Peyer's patch (tissue), 4 donors: ENCODE data around the gene NPEPPS. TPM values are rescaled to one million over a fixed set of nuclear protein-coding genes. Genes with fewer than 3 reads are reported as not detected.

Experiments
- DNase-seq, 3 donors: peaks; one replicate each; pipeline ENCODE4 v3.0.0-alpha.2; 2017 to 2019
- H3K27ac ChIP-seq, 4 donors: fragments of 200-600 bp; sonication (generic); one replicate each; pipeline ENCODE4 v1.5.1; 2016 to 2019
- H3K27me3 ChIP-seq, 2 donors: fragments of 200-600 bp; sonication (generic); one replicate each; pipeline ENCODE4 v1.5.1; 2019
- H3K36me3 ChIP-seq, 3 donors: fragments of 200-600 bp; sonication (generic); one replicate each; pipeline ENCODE4 v1.5.1; 2016 to 2019
- H3K4me1 ChIP-seq, 4 donors: fragments of 200-600 bp; sonication (generic); one replicate each; pipeline ENCODE4 v1.5.1; 2016 to 2019
- H3K4me3 ChIP-seq, 4 donors: fragments of 200-600 bp; sonication (generic); 1 replicate in 3 of 4; 2 replicates in 1 of 4; pipeline ENCODE4 v1.5.1; 2016 to 2019; ENCODE audit warnings: mild to moderate bottlenecking in 1 of 4
- H3K9me3 ChIP-seq, 4 donors: fragments of 200-600 bp; sonication (generic); one replicate each; pipeline ENCODE4 v1.5.1; 2016 to 2019; ENCODE audit warnings: mild to moderate bottlenecking in 1 of 4
- CTCF ChIP-seq, 6 experiments: fragments of 450-650 bp in 4 of 6; fragments of 200-600 bp in 2 of 6; sonication (generic) in 1 of 6; IDR thresholded peaks; one replicate each; pipeline ENCODE4 v1.5.1; 2017 to 2019; ENCODE audit warnings: antibody characterized with exemption in 6 of 6, mild to moderate bottlenecking in 3 of 6, moderate library complexity in 1 of 6
- POLR2A ChIP-seq, 2 donors: fragments of 450-650 bp; IDR thresholded peaks; one replicate each; pipeline ENCODE4 v1.5.1; 2017; ENCODE audit warnings: antibody characterized with exemption in 2 of 2, mild to moderate bottlenecking in 2 of 2, moderate library complexity in 2 of 2
- total RNA-seq, 4 donors: library from RNA; depleted of rRNA; stranded (reverse); fragments of >200 nt; gene quantifications; one replicate each; pipeline ENCODE4 v1.1.0, GENCODE V29; 2016

Gene NPEPPS
- total RNA-seq, 4 donors from 2014 or later, result 124 to 207 (median 165) TPM

GRCh38 chr17:47650525-47651522, 119.9 kb downstream of the NPEPPS start:
- Histone ChIP-seq H3K9me3 (no peaks in the 10 kb centered on the region), H3K4me3 (peak overlapping the region; percentile 73 to 99 (median 88)), H3K27me3 (no peaks in the 10 kb centered on the region), H3K36me3 (peaks cover 0 to 37% (median 0%) of the 10 kb centered on the region in 3 donors), H3K27ac (peak overlapping the region; percentile 96 to 98 (median 97)), H3K4me1 (peaks cover 0 to 23% (median 4%) of the 10 kb centered on the region in 4 donors)
- TF ChIP-seq POLR2A (IDR thresholded peaks at IDR 0.05), result no peak
- TF ChIP-seq CTCF (IDR thresholded peaks at IDR 0.05), result no peak
- peak; percentile 93 to 97 (median 96) for DNase-seq

GRCh38 chr17:47651704-47652103, 120.8 kb downstream of the NPEPPS start:
- Histone ChIP-seq H3K27me3 (no peaks in the 10 kb centered on the region), H3K4me3 (no peak overlapping the region), H3K27ac (no peak overlapping the region), H3K36me3 (peaks cover 0 to 45% (median 0%) of the 10 kb centered on the region in 3 donors), H3K9me3 (no peaks in the 10 kb centered on the region), H3K4me1 (peaks cover 0 to 23% (median 4%) of the 10 kb centered on the region in 4 donors)
- no peak for DNase-seq
- no peak for TF ChIP-seq CTCF (IDR thresholded peaks at IDR 0.05)
- TF ChIP-seq POLR2A (IDR thresholded peaks at IDR 0.05), result no peak

GRCh38 chr17:47652570-47652969, 121.7 kb downstream of the NPEPPS start:
- H3K27ac ChIP-seq, result no peak overlapping the region
- H3K9me3 ChIP-seq, result no peaks in the 10 kb centered on the region
- peaks cover 0 to 23% (median 4%) of the 10 kb centered on the region in 4 donors for H3K4me1 ChIP-seq
- DNase-seq, result no peak
- no peak overlapping the region for H3K4me3 ChIP-seq
- H3K27me3 ChIP-seq, result no peaks in the 10 kb centered on the region
- H3K36me3 ChIP-seq, result peaks cover 0 to 53% (median 0%) of the 10 kb centered on the region in 3 donors
- TF ChIP-seq POLR2A (IDR thresholded peaks at IDR 0.05) (no peak), CTCF (IDR thresholded peaks at IDR 0.05) (no peak)

- H3K4me3 ChIP-seq, result no peak overlapping the region
- DNase-seq, result no peak
- TF ChIP-seq CTCF (IDR thresholded peaks at IDR 0.05) (no peak), POLR2A (IDR thresholded peaks at IDR 0.05) (no peak)
- peaks cover 0 to 62% (median 0%) of the 10 kb centered on the region in 3 donors for H3K36me3 ChIP-seq
- H3K27me3 ChIP-seq, result no peaks in the 10 kb centered on the region
- H3K4me1 ChIP-seq, result peaks cover 0 to 20% (median 4%) of the 10 kb centered on the region in 4 donors
- H3K9me3 ChIP-seq, result no peaks in the 10 kb centered on the region
- H3K27ac ChIP-seq, result no peak overlapping the region
These were observed 122.5 kb downstream of the NPEPPS start for GRCh38 chr17:47653442-47653841.

GRCh38 chr17:47654991-47655390, 124.1 kb downstream of the NPEPPS start:
- H3K4me3 ChIP-seq, result no peak overlapping the region
- H3K27me3 ChIP-seq, result no peaks in the 10 kb centered on the region
- H3K36me3 ChIP-seq, result peaks cover 0 to 73% (median 0%) of the 10 kb centered on the region in 3 donors
- no peak for DNase-seq
- peaks cover 0 to 19% (median 6%) of the 10 kb centered on the region in 4 donors for H3K4me1 ChIP-seq
- H3K27ac ChIP-seq, result peak overlapping the region in 1 of 4 donors; percentile 25
- TF ChIP-seq POLR2A (IDR thresholded peaks at IDR 0.05) (no peak), CTCF (IDR thresholded peaks at IDR 0.05) (no peak)
- H3K9me3 ChIP-seq, result no peaks in the 10 kb centered on the region
